ENCODE data around the gene PUM1. TPM values are rescaled to one million over a fixed set of nuclear protein-coding genes. Genes with fewer than 3 reads are reported as not detected.

PUM1 gene
- total and polyA plus RNA-seq, 10 donors: 14.9 to 122 (median 82.5) TPM

GRCh38 chr1:30929944-30930525 is 135.5 kb downstream of the PUM1 start:
- intact Hi-C loops (cut with DNase I; ENCODE audit: low total_unique reads): no loop called here
- Histone ChIP-seq H3K27me3 (replicated peaks in 1 of 7) (no peaks in the 10 kb centered on the region), H3K4me3 (no peak overlapping the region), H3K9me3 (no peaks in the 10 kb centered on the region), H3K4me1 (peaks cover 0 to 22% (median 11%) of the 10 kb centered on the region in 6 donors), H3K27ac (peak overlapping the region in 1 of 8 donors; percentile 65), H3K36me3 (peaks cover 0 to 49% (median 34%) of the 10 kb centered on the region in 6 donors)
- TF ChIP-seq POLR2AphosphoS5 (IDR thresholded peaks at IDR 0.05) (no peak), CTCF (IDR thresholded peaks at IDR 0.05 in 8 of 11, conservative IDR thresholded peaks at IDR 0.05 in 3 of 11) (no peak), POLR2A (IDR thresholded peaks at IDR 0.05) (no peak)
- WGBS, 5 donors: 84 to 89% (median 87%) methylated on average over 8 of the region's 8 CpGs
- no peak for DNase-seq

GRCh38 chr1:30929135-30929889 is 136.2 kb downstream of the PUM1 start:
- Histone ChIP-seq H3K9me3 (no peaks in the 10 kb centered on the region), H3K27me3 (replicated peaks in 1 of 7) (no peaks in the 10 kb centered on the region), H3K27ac (peak overlapping the region in 4 of 8 donors; percentile 4 to 65 (median 34)), H3K4me1 (peaks cover 0 to 22% (median 11%) of the 10 kb centered on the region in 6 donors), H3K4me3 (no peak overlapping the region), H3K36me3 (peaks cover 0 to 42% (median 27%) of the 10 kb centered on the region in 6 donors)
- no peak for DNase-seq
- TF ChIP-seq POLR2AphosphoS5 (IDR thresholded peaks at IDR 0.05) (peak in 2 of 3 donors; percentile 18 to 38), POLR2A (IDR thresholded peaks at IDR 0.05) (no peak), CTCF (IDR thresholded peaks at IDR 0.05 in 8 of 11, conservative IDR thresholded peaks at IDR 0.05 in 3 of 11) (peak; percentile 18 to 87 (median 68))
- 33 to 50% (median 47%) methylated on average over 4 to 6 of the region's 6 CpGs for WGBS, 5 donors
- intact Hi-C loops (cut with DNase I; ENCODE audit: low total_unique reads): no loop called here

- H3K27me3 ChIP-seq (replicated peaks in 1 of 7): no peaks in the 10 kb centered on the region
- peaks cover 0 to 20% (median 11%) of the 10 kb centered on the region in 6 donors for H3K4me1 ChIP-seq
- no peak for DNase-seq
- H3K36me3 ChIP-seq: peaks cover 0 to 36% (median 21%) of the 10 kb centered on the region in 6 donors
- H3K27ac ChIP-seq: peak overlapping the region in 4 of 8 donors; percentile 4 to 65 (median 34)
- no peaks in the 10 kb centered on the region for H3K9me3 ChIP-seq
- 66 to 79% (median 70%) methylated on average over 2 of the region's 2 CpGs for WGBS, 5 donors
- no peak overlapping the region for H3K4me3 ChIP-seq
- TF ChIP-seq POLR2AphosphoS5 (IDR thresholded peaks at IDR 0.05): no peak
- no peak for TF ChIP-seq POLR2A (IDR thresholded peaks at IDR 0.05)
- TF ChIP-seq CTCF (IDR thresholded peaks at IDR 0.05 in 8 of 11, conservative IDR thresholded peaks at IDR 0.05 in 3 of 11): no peak
- intact Hi-C loops (cut with DNase I; ENCODE audit: low total_unique reads): no loop called here
Observed at GRCh38 chr1:30928789-30929134, 136.8 kb downstream of the PUM1 start.

GRCh38 chr1:30928171-30928570 is 137.3 kb downstream of the PUM1 start:
- no peak for TF ChIP-seq POLR2AphosphoS5 (IDR thresholded peaks at IDR 0.05)
- TF ChIP-seq CTCF (IDR thresholded peaks at IDR 0.05 in 8 of 11, conservative IDR thresholded peaks at IDR 0.05 in 3 of 11): no peak
- TF ChIP-seq POLR2A (IDR thresholded peaks at IDR 0.05): no peak
- no peak overlapping the region for H3K4me3 ChIP-seq
- no peaks in the 10 kb centered on the region for H3K9me3 ChIP-seq
- intact Hi-C loops (cut with DNase I; ENCODE audit: low total_unique reads): no loop called here
- peaks cover 0 to 30% (median 18%) of the 10 kb centered on the region in 6 donors for H3K36me3 ChIP-seq
- WGBS, 5 donors: 86 to 97% (median 94%) methylated on average over 7 of the region's 7 CpGs
- H3K27me3 ChIP-seq (replicated peaks in 1 of 7): no peaks in the 10 kb centered on the region
- peaks cover 0 to 16% (median 11%) of the 10 kb centered on the region in 6 donors for H3K4me1 ChIP-seq
- H3K27ac ChIP-seq: peak overlapping the region in 1 of 8 donors; percentile 22
- no peak for DNase-seq
